ENCODE measurements around the gene PI4K2B.

GRCh38 chr4:25211721-25212120, 22.1 kb upstream of the PI4K2B start:
- no peak for TF ChIP-seq POLR2A (IDR thresholded peaks at IDR 0.05; ENCODE audit: control extremely low read depth in 1 of 2, low read depth in 2 of 2, low read length in 2 of 2)
- no peak for TF ChIP-seq YY1 (IDR thresholded peaks at IDR 0.05; ENCODE audit: low read depth, low read length)
- TF ChIP-seq, protein P1, sequence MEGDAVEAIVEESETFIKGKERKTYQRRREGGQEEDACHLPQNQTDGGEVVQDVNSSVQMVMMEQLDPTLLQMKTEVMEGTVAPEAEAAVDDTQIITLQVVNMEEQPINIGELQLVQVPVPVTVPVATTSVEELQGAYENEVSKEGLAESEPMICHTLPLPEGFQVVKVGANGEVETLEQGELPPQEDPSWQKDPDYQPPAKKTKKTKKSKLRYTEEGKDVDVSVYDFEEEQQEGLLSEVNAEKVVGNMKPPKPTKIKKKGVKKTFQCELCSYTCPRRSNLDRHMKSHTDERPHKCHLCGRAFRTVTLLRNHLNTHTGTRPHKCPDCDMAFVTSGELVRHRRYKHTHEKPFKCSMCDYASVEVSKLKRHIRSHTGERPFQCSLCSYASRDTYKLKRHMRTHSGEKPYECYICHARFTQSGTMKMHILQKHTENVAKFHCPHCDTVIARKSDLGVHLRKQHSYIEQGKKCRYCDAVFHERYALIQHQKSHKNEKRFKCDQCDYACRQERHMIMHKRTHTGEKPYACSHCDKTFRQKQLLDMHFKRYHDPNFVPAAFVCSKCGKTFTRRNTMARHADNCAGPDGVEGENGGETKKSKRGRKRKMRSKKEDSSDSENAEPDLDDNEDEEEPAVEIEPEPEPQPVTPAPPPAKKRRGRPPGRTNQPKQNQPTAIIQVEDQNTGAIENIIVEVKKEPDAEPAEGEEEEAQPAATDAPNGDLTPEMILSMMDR (IDR thresholded peaks at IDR 0.05; ENCODE audit: control extremely low read depth in 1 of 3, insufficient read depth in 1 of 3, low read depth in 1 of 3, low read length in 3 of 3) = no peak
- TF ChIP-seq RXRA (IDR thresholded peaks at IDR 0.05; ENCODE audit: insufficient read depth, low read depth, low read length) = no peak
- TF ChIP-seq SIRT6 (IDR thresholded peaks at IDR 0.05; ENCODE audit: low read length) = no peak

Measured in H1 (cell line).